GM19351 (cell line): ENCODE data around the gene KCNC3.

Source experiments
- ATAC-seq: cut with Tn5 transposase; IDR thresholded peaks from one replicate; pipeline ENCODE4 v1.9.1; 2021; ENCODE audit warnings: mild to moderate bottlenecking, moderate library complexity; ENCODE audit not compliant: unreplicated experiment

KCNC3 gene

GRCh38 chr19:50312967-50313811, 16.0 kb downstream of the KCNC3 start:
- no peak for ATAC-seq

- ATAC-seq: no peak
Measured at GRCh38 chr19:50311723-50312635, 17.2 kb downstream of the KCNC3 start.

GRCh38 chr19:50310759-50311465, 18.3 kb downstream of the KCNC3 start:
- no peak for ATAC-seq

DNA sequence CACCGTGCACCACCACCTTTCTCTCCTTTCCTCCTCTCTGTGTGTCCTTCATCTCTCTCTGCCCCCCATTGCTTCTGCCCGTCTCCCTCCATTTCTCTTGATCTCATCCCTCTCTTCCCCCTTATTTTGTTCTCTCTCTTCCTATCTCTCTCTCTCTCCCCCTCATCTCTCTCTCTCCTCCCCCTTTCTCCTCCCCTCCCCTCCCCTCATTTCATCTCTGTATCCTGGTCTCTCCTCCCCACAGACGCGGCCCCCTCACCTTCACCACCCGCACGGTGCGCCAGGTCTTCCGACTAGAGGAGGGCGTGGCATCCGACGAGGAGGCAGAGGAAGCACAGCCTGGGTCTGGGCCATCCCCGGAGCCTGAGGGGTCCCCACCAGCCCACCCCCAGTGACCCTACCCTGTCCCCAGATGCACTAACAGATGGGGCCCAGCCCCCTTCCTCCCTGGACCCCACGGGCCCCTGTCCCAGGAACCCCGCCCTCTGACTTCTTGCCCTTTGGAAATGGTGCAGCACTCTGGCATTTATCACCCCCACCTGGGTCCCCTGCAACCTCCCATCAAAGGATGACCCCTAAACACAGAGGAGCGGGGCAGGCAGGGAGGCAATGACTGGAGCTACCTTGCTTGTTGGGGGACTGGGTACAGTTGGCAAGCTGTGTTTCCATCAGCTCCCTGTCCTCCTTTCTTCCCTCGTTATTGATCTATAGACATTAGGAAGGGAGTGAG, 19.6 kb downstream of the KCNC3 start:
- ATAC-seq: no peak

DNA sequence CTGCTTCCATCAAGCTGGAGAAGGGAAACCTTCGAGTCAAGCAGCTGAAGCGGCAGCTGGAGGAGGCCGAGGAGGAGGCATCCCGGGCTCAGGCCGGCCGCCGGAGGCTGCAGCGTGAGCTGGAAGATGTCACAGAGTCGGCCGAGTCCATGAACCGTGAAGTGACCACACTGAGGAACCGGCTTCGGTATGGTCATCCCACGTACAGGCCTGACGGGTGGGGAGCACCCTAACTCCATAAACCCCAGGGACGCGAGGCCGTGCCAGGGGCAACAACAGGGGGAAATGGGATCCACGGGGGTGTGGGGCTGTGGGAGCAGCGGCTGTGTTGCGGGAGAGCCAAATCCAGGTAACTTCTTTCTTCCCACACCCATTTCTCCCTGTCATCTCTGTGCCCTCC, 20.2 kb downstream of the KCNC3 start:
- no peak for ATAC-seq

DNA sequence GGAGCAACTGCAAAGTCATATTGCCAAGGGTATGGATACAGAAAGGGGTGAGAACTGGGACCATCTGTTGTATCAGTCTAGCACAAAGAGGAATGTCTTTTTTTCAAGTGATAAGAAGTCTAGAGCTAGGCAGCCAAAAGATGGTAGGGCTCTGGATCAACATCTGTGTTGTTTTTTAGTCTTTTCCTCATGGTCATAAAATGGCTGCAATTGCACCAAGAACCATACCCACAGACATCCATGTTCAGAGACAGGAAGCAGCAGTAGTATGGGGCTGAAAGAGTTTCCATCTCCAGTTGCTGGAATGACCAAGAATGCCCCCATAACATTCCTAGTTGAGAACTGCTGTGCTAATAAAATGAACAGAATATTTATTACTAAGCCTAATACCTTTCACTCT, 25.6 kb downstream of the KCNC3 start:
- no peak for ATAC-seq

- ATAC-seq: no peak
Measured at GRCh38 chr19:50301607-50301971, 27.6 kb downstream of the KCNC3 start.

- no peak for ATAC-seq
Measured at GRCh38 chr19:50300814-50301606, 28.2 kb downstream of the KCNC3 start.

DNA sequence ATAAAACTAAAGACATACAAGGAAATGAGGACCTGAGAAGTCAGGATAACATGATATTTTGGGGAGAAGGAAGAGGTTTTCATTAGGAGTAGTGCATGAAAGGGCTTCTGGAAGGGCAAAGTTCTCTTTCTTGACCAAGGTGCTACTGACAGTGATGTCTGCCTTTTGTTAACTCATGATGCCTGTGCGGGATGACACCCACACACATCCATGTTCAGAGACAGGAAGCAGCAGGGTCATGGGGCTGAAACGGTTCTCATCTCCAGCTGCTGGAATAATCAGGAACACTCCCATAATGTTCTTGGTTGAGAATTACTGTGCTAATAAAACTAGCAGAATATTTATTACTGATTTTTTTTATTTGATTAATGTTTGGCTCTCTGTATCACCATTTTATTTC, 29.1 kb downstream of the KCNC3 start:
- no peak for ATAC-seq

- no peak for ATAC-seq
Measured at GRCh38 chr19:50293263-50294004, 35.7 kb downstream of the KCNC3 start.

DNA sequence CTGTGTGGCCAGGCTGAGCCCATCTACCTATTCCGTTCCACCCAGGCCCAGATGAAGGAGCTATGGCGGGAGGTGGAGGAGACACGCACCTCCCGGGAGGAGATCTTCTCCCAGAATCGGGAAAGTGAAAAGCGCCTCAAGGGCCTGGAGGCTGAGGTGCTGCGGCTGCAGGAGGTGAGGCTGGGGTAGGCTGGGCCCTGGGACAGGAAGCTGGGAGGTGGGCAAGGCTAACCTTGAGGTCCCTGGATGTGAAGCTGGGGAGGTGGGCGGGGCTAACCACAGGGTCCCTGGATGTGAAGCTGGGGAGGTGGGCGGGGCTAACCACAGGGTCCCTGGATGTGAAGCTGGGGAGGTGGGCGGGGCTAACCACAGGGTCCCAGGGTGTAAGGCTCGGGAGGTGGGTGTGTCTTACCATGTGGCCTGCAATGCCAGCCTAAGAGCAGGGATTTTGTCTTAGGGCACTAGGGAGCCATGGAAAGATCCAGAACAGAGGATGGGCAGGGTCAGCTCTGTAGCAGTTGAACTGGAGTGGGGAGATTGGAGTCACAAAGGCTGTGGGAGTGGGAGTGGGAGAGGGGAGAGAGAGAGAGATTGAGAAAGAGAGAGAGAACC, 36.9 kb downstream of the KCNC3 start:
- ATAC-seq: no peak

- no peak for ATAC-seq
Measured at GRCh38 chr19:50290775-50291174, 38.4 kb downstream of the KCNC3 start.

DNA sequence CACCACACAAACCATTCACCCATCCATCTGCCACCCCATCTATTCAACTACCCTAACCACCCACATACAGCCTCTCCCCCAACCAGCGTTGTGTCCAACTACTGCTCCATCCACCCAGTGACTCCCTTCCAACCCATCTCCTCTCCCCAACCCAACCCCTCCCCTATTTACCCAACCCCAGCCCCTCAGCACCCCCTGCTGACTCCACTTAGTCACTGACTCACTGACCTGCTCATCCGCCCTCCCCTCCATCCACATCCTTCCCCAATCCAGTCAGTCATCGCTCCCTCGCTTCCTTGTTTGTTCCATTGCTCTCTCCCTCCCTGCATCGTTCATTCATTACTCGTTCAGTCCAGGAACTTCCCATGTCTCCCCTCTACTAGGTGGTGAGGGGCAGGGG, 39.2 kb downstream of the KCNC3 start:
- ATAC-seq: no peak

GRCh38 chr19:50288954-50289353, 40.2 kb downstream of the KCNC3 start:
- ATAC-seq: no peak

- ATAC-seq: no peak
Measured at GRCh38 chr19:50287331-50287730, 41.8 kb downstream of the KCNC3 start.

DNA sequence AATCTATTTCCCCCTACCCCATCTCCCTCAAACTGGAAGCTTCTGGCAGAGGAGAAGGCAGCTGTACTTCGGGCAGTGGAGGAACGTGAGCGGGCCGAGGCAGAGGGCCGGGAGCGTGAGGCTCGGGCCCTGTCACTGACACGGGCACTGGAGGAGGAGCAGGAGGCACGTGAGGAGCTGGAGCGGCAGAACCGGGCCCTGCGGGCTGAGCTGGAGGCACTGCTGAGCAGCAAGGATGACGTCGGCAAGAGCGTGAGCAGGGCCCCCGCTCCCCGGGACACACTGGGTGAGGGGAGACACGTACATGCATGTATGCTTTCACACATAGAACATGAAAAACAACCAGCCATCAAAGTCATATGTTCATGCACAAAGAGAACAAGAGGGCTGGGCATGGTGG, 42.7 kb downstream of the KCNC3 start:
- no peak for ATAC-seq

GRCh38 chr19:50285833-50286232, 43.3 kb downstream of the KCNC3 start:
- ATAC-seq: no peak

DNA sequence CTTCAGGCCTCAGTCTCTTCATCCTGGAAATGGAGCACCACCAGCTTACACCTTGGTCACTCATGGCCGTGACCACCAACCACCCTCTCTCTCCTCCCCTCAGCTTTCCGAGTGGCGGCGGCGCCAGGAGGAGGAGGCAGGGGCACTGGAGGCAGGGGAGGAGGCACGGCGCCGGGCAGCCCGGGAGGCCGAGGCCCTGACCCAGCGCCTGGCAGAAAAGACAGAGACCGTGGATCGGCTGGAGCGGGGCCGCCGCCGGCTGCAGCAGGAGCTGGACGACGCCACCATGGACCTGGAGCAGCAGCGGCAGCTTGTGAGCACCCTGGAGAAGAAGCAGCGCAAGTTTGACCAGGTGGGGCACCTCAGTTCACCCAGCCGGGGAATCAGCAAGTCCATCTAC, 47.7 kb downstream of the KCNC3 start:
- ATAC-seq: no peak

GRCh38 chr19:50280983-50281382, 48.2 kb downstream of the KCNC3 start:
- ATAC-seq: no peak
